MM.1S (cell line): ENCODE results near the gene HBS1L.

Source experiments
- DNase-seq: peaks from one replicate; pipeline ENCODE4 v3.0.0-alpha.2; 2015
- H2AFZ ChIP-seq: fragments of 300-600 bp; sonication (generic); 2 replicates; pipeline ENCODE4 v1.6.0; 2016; ENCODE audit warnings: antibody characterized with exemption, low read length
- H3F3A ChIP-seq: fragments of 300-600 bp; sonication (generic); 2 replicates; pipeline ENCODE4 v1.6.1; 2016; ENCODE audit warnings: mild to moderate bottlenecking, antibody characterized with exemption, low read length, moderate library complexity, mixed read lengths; ENCODE audit not compliant: insufficient read depth
- H3K27ac ChIP-seq: fragments of 300-600 bp; sonication (generic); 2 replicates; pipeline ENCODE4 v1.5.1; 2016; ENCODE audit warnings: mild to moderate bottlenecking, low read length
- H3K27me3 ChIP-seq: fragments of 300-600 bp; sonication (generic); replicated peaks from 2 replicates; pipeline ENCODE4 v1.6.0; 2016; ENCODE audit warnings: low read length; ENCODE audit not compliant: insufficient read depth
- H3K36me3 ChIP-seq: fragments of 300-600 bp; sonication (generic); replicated peaks from 2 replicates; pipeline ENCODE4 v1.6.1; 2016; ENCODE audit warnings: mild to moderate bottlenecking, low read length, mixed read lengths; ENCODE audit not compliant: insufficient read depth
- H3K4me1 ChIP-seq: fragments of 300-600 bp; sonication (generic); 2 replicates; pipeline ENCODE4 v1.6.1; 2016; ENCODE audit warnings: low read length, mixed read lengths
- H3K4me2 ChIP-seq: fragments of 300-600 bp; sonication (generic); 2 replicates; pipeline ENCODE4 v1.6.0; 2016; ENCODE audit warnings: low read depth, low read length
- H3K4me3 ChIP-seq: fragments of 300-600 bp; sonication (generic); 2 replicates; pipeline ENCODE4 v1.5.1; 2016; ENCODE audit warnings: low read length, mixed read lengths
- H3K79me2 ChIP-seq: fragments of 300-600 bp; sonication (generic); 2 replicates; pipeline ENCODE4 v1.6.1; 2016; ENCODE audit warnings: mixed run types, low read length, mixed read lengths
- H3K9ac ChIP-seq: fragments of 300-600 bp; sonication (generic); 2 replicates; pipeline ENCODE4 v1.6.1; 2016; ENCODE audit warnings: low read length, mixed read lengths
- H3K9me2 ChIP-seq: fragments of 300-600 bp; sonication (generic); replicated peaks from 2 replicates; pipeline ENCODE4 v1.6.1; 2016; ENCODE audit warnings: mild to moderate bottlenecking, low read length, mixed read lengths; ENCODE audit not compliant: insufficient read depth
- H3K9me3 ChIP-seq: fragments of 300-600 bp; sonication (generic); replicated peaks from 2 replicates; pipeline ENCODE4 v1.6.1; 2016; ENCODE audit warnings: mild to moderate bottlenecking, low read length, mixed read lengths; ENCODE audit not compliant: insufficient read depth
- H4K20me1 ChIP-seq: fragments of 300-600 bp; sonication (generic); 2 replicates; pipeline ENCODE4 v1.6.1; 2016; ENCODE audit warnings: mild to moderate bottlenecking, low read length, moderate library complexity, mixed read lengths; ENCODE audit not compliant: insufficient read depth
- EZH2 ChIP-seq: fragments of 300-600 bp; sonication (generic); optimal IDR thresholded peaks from 2 replicates; pipeline ENCODE3; 2017; ENCODE audit warnings: low read depth, mild to moderate bottlenecking, antibody characterized with exemption, low read length, mixed read lengths
- EZH2phosphoT487 ChIP-seq: fragments of 300-600 bp; sonication (generic); IDR thresholded peaks from 2 replicates; pipeline ENCODE4 v1.6.1; 2018; ENCODE audit warnings: antibody characterized with exemption, low read length
- TF ChIP-seq, protein P1 (sequence below): fragments of 300-600 bp; sonication (generic); IDR thresholded peaks from 2 replicates; pipeline ENCODE4 v1.5.1; 2016; ENCODE audit warnings: antibody characterized with exemption, low read length, mixed read lengths

The HBS1L gene

DNA sequence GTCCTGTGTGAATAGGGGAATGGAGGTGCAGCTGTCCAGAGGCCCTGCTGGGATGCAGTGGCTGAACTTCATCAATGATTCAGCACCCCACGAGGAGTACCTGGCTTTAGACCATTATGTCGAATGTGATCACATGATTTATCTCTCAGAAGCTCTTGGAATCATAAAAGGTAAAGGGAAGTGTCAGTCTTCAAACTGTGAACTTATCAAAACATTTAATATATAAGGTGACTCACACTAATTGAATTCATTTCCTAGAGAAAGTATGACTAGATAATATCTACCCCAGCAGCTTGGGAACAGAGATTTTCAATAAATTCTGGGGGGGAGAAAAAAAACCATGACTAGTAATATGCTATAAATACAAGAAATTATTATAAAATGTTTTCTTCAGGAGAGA, 134.2 kb downstream of the HBS1L start:
- no peaks in the 10 kb centered on the region for H3K27me3 ChIP-seq
- no peaks in the 10 kb centered on the region for H4K20me1 ChIP-seq
- H3F3A ChIP-seq = no peaks in the 10 kb centered on the region
- H3K9me2 ChIP-seq = no peaks in the 10 kb centered on the region
- H3K4me3 ChIP-seq = no peak overlapping the region
- no peak overlapping the region for H2AFZ ChIP-seq
- H3K9ac ChIP-seq = no peak overlapping the region
- TF ChIP-seq EZH2 (no peak), EZH2phosphoT487 (no peak)
- TF ChIP-seq, protein P1, sequence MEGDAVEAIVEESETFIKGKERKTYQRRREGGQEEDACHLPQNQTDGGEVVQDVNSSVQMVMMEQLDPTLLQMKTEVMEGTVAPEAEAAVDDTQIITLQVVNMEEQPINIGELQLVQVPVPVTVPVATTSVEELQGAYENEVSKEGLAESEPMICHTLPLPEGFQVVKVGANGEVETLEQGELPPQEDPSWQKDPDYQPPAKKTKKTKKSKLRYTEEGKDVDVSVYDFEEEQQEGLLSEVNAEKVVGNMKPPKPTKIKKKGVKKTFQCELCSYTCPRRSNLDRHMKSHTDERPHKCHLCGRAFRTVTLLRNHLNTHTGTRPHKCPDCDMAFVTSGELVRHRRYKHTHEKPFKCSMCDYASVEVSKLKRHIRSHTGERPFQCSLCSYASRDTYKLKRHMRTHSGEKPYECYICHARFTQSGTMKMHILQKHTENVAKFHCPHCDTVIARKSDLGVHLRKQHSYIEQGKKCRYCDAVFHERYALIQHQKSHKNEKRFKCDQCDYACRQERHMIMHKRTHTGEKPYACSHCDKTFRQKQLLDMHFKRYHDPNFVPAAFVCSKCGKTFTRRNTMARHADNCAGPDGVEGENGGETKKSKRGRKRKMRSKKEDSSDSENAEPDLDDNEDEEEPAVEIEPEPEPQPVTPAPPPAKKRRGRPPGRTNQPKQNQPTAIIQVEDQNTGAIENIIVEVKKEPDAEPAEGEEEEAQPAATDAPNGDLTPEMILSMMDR = no peak
- no peak for DNase-seq
- H3K36me3 ChIP-seq = no peaks in the 10 kb centered on the region
- H3K4me1 ChIP-seq = no peaks in the 10 kb centered on the region
- H3K9me3 ChIP-seq = no peaks in the 10 kb centered on the region
- no peaks in the 10 kb centered on the region for H3K79me2 ChIP-seq
- no peak overlapping the region for H3K27ac ChIP-seq
- no peak overlapping the region for H3K4me2 ChIP-seq

DNA sequence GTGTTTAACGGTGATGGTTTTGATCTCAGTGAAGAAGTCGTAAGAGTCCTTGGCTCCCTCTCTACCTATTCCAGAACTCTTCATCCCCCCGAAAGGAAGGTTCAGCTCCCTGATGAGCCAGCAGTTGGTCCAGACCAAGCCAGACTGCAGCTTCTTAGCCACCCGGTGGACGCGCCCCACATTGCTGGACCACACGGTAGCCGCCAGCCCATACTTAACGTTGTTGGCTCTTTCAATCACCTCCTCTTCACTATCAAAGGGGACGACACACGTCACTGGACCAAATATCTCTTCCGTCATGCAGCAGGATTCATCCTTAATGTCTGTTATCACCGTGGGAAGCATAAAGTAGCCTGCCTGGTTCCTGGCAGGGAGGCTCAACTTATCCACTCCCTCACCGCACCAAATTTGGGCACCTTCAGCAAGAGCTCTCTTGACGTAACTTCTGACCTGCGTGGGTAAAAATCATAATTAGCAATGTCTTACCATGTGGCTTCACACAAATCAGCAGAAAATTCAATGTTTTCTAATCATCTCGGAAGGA, 136.1 kb downstream of the HBS1L start:
- no peaks in the 10 kb centered on the region for H3K4me1 ChIP-seq
- H3K79me2 ChIP-seq = no peaks in the 10 kb centered on the region
- no peak overlapping the region for H3K4me2 ChIP-seq
- TF ChIP-seq, protein P1 = no peak
- no peak for TF ChIP-seq EZH2phosphoT487
- TF ChIP-seq EZH2 = no peak
- H3K9ac ChIP-seq = no peak overlapping the region
- no peak overlapping the region for H2AFZ ChIP-seq
- H3K9me3 ChIP-seq = no peaks in the 10 kb centered on the region
- no peaks in the 10 kb centered on the region for H3K9me2 ChIP-seq
- H3K27ac ChIP-seq = no peak overlapping the region
- H4K20me1 ChIP-seq = no peaks in the 10 kb centered on the region
- H3K4me3 ChIP-seq = no peak overlapping the region
- H3F3A ChIP-seq = no peaks in the 10 kb centered on the region
- H3K36me3 ChIP-seq = no peaks in the 10 kb centered on the region
- no peak for DNase-seq
- H3K27me3 ChIP-seq = no peaks in the 10 kb centered on the region

DNA sequence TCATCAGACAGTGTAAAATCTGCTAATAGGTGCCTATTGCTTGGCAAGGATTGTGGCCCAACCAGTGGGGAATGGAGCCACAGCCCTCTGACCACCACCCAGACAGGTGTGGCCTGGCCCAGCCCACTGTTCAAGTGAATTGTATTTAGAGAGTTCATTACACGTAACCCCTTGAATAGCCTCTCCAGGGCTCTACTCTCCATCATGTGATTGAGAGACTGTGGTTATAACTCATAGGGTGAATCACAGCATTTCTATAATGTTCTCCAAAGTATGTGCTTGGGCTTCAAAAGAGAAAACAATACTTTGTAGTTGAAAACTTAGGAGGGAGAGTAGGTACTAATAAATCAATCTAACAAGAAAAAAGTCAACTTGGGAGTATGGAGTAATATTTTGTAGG, 143.1 kb downstream of the HBS1L start:
- no peak overlapping the region for H3K4me3 ChIP-seq
- no peak overlapping the region for H3K27ac ChIP-seq
- H3K9me3 ChIP-seq = no peaks in the 10 kb centered on the region
- no peaks in the 10 kb centered on the region for H3F3A ChIP-seq
- no peak overlapping the region for H3K9ac ChIP-seq
- H3K4me2 ChIP-seq = no peak overlapping the region
- H4K20me1 ChIP-seq = no peaks in the 10 kb centered on the region
- no peaks in the 10 kb centered on the region for H3K27me3 ChIP-seq
- TF ChIP-seq, protein P1 = no peak
- no peak for TF ChIP-seq EZH2phosphoT487
- no peak for TF ChIP-seq EZH2
- no peaks in the 10 kb centered on the region for H3K36me3 ChIP-seq
- H3K9me2 ChIP-seq = no peaks in the 10 kb centered on the region
- DNase-seq = no peak
- no peaks in the 10 kb centered on the region for H3K4me1 ChIP-seq
- H3K79me2 ChIP-seq = no peaks in the 10 kb centered on the region
- no peak overlapping the region for H2AFZ ChIP-seq
